Body of pancreas (tissue), 4 donors: ENCODE results near the gene PGAP1.

Source experiments
- CTCF ChIP-seq, 7 experiments: fragments of 450-650 bp in 4 of 7; fragments of 200-600 bp in 3 of 7; sonication (generic) in 3 of 7; IDR thresholded peaks; one replicate each; pipeline ENCODE4 v1.5.1; 2016 to 2019; ENCODE audit warnings: antibody characterized with exemption in 7 of 7
- POLR2A ChIP-seq, 3 donors: fragments of 450-650 bp; IDR thresholded peaks; one replicate each; pipeline ENCODE4 v1.6.1; 2016; ENCODE audit warnings: antibody characterized with exemption in 3 of 3, mild to moderate bottlenecking in 2 of 3

GRCh38 chr2:196783431-196784094 is 142.9 kb downstream of the PGAP1 start:
- TF ChIP-seq CTCF (IDR thresholded peaks at IDR 0.05) (no peak), POLR2A (IDR thresholded peaks at IDR 0.05) (no peak)
